AG09309 (cell line): ENCODE measurements around the gene GAD1.

Experiments used
- DNase-seq: peaks from one replicate; pipeline ENCODE4 v3.0.0-alpha.2; 2010; ENCODE audit warnings: low read depth
- H3K4me3 ChIP-seq: 2 replicates; pipeline ENCODE4 v1.5.1; 2011; ENCODE audit warnings: mild to moderate bottlenecking, low read depth, low read length, moderate library complexity; ENCODE audit not compliant: control insufficient read depth
- CTCF ChIP-seq: IDR thresholded peaks from 2 replicates; pipeline ENCODE4 v1.5.1; 2011; ENCODE audit warnings: mild to moderate bottlenecking, low read depth, low read length, inconsistent platforms; ENCODE audit not compliant: insufficient read depth, control insufficient read depth; ENCODE audit errors: missing control alignments

Gene GAD1

GRCh38 chr2:170828533-170828916 is 11.8 kb downstream of the GAD1 start:
- TF ChIP-seq CTCF, result no peak
- no peak overlapping the region for H3K4me3 ChIP-seq
- no peak for DNase-seq

- no peak overlapping the region for H3K4me3 ChIP-seq
- no peak for TF ChIP-seq CTCF
- no peak for DNase-seq
These were observed 12.3 kb downstream of the GAD1 start for GRCh38 chr2:170829036-170829435.

- TF ChIP-seq CTCF, result no peak
- H3K4me3 ChIP-seq, result no peak overlapping the region
- DNase-seq, result no peak
These were observed 13.5 kb downstream of the GAD1 start for GRCh38 chr2:170830166-170830565.

GRCh38 chr2:170831115-170831514 is 14.4 kb downstream of the GAD1 start:
- no peak for DNase-seq
- no peak overlapping the region for H3K4me3 ChIP-seq
- TF ChIP-seq CTCF, result no peak

GRCh38 chr2:170836027-170836426 is 19.3 kb downstream of the GAD1 start:
- H3K4me3 ChIP-seq, result no peak overlapping the region
- DNase-seq, result no peak
- no peak for TF ChIP-seq CTCF

- H3K4me3 ChIP-seq, result no peak overlapping the region
- DNase-seq, result no peak
- TF ChIP-seq CTCF, result no peak
These were observed 24.1 kb downstream of the GAD1 start for GRCh38 chr2:170840717-170841210.

- no peak for TF ChIP-seq CTCF
- no peak overlapping the region for H3K4me3 ChIP-seq
- DNase-seq, result no peak
These were observed 26.1 kb downstream of the GAD1 start for GRCh38 chr2:170842785-170843184.
